MM.1S (cell line): ENCODE measurements around the gene NOS3.

Experiments
- DNase-seq: peaks from one replicate; pipeline ENCODE4 v3.0.0-alpha.2; 2015
- H2AFZ ChIP-seq: fragments of 300-600 bp; sonication (generic); 2 replicates; pipeline ENCODE4 v1.6.0; 2016; ENCODE audit warnings: antibody characterized with exemption, low read length
- H3F3A ChIP-seq: fragments of 300-600 bp; sonication (generic); 2 replicates; pipeline ENCODE4 v1.6.1; 2016; ENCODE audit warnings: mild to moderate bottlenecking, antibody characterized with exemption, low read length, moderate library complexity, mixed read lengths; ENCODE audit not compliant: insufficient read depth
- H3K27ac ChIP-seq: fragments of 300-600 bp; sonication (generic); 2 replicates; pipeline ENCODE4 v1.5.1; 2016; ENCODE audit warnings: mild to moderate bottlenecking, low read length
- H3K27me3 ChIP-seq: fragments of 300-600 bp; sonication (generic); replicated peaks from 2 replicates; pipeline ENCODE4 v1.6.0; 2016; ENCODE audit warnings: low read length; ENCODE audit not compliant: insufficient read depth
- H3K36me3 ChIP-seq: fragments of 300-600 bp; sonication (generic); replicated peaks from 2 replicates; pipeline ENCODE4 v1.6.1; 2016; ENCODE audit warnings: mild to moderate bottlenecking, low read length, mixed read lengths; ENCODE audit not compliant: insufficient read depth
- H3K4me1 ChIP-seq: fragments of 300-600 bp; sonication (generic); 2 replicates; pipeline ENCODE4 v1.6.1; 2016; ENCODE audit warnings: low read length, mixed read lengths
- H3K4me2 ChIP-seq: fragments of 300-600 bp; sonication (generic); 2 replicates; pipeline ENCODE4 v1.6.0; 2016; ENCODE audit warnings: low read depth, low read length
- H3K4me3 ChIP-seq: fragments of 300-600 bp; sonication (generic); 2 replicates; pipeline ENCODE4 v1.5.1; 2016; ENCODE audit warnings: low read length, mixed read lengths
- H3K79me2 ChIP-seq: fragments of 300-600 bp; sonication (generic); 2 replicates; pipeline ENCODE4 v1.6.1; 2016; ENCODE audit warnings: mixed run types, low read length, mixed read lengths
- H3K9ac ChIP-seq: fragments of 300-600 bp; sonication (generic); 2 replicates; pipeline ENCODE4 v1.6.1; 2016; ENCODE audit warnings: low read length, mixed read lengths
- H3K9me2 ChIP-seq: fragments of 300-600 bp; sonication (generic); replicated peaks from 2 replicates; pipeline ENCODE4 v1.6.1; 2016; ENCODE audit warnings: mild to moderate bottlenecking, low read length, mixed read lengths; ENCODE audit not compliant: insufficient read depth
- H3K9me3 ChIP-seq: fragments of 300-600 bp; sonication (generic); replicated peaks from 2 replicates; pipeline ENCODE4 v1.6.1; 2016; ENCODE audit warnings: mild to moderate bottlenecking, low read length, mixed read lengths; ENCODE audit not compliant: insufficient read depth
- H4K20me1 ChIP-seq: fragments of 300-600 bp; sonication (generic); 2 replicates; pipeline ENCODE4 v1.6.1; 2016; ENCODE audit warnings: mild to moderate bottlenecking, low read length, moderate library complexity, mixed read lengths; ENCODE audit not compliant: insufficient read depth
- EZH2 ChIP-seq: fragments of 300-600 bp; sonication (generic); optimal IDR thresholded peaks from 2 replicates; pipeline ENCODE3; 2017; ENCODE audit warnings: low read depth, mild to moderate bottlenecking, antibody characterized with exemption, low read length, mixed read lengths
- EZH2phosphoT487 ChIP-seq: fragments of 300-600 bp; sonication (generic); IDR thresholded peaks from 2 replicates; pipeline ENCODE4 v1.6.1; 2018; ENCODE audit warnings: antibody characterized with exemption, low read length
- TF ChIP-seq, protein P1 (sequence below): fragments of 300-600 bp; sonication (generic); IDR thresholded peaks from 2 replicates; pipeline ENCODE4 v1.5.1; 2016; ENCODE audit warnings: antibody characterized with exemption, low read length, mixed read lengths

The NOS3 gene

DNA sequence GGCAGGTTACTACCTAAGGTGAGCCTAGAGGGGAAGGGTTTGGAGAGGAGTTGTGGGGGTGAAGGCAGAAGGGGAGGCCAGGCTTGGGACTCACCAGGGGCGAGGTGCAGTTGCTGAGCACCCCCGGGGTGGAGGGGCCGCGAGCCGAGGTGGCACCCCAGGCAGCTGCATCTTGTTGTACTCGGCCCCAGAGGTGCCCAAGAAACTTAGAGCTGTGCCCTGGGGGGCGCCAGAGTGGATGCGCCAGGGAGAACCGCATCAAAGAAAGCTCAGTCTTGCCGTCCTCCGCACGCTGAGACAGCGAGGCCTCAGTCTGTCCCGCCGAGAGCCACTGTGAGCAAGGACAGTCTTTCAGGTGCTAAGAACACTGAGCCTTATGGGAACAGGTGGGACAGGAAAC, 26.1 kb downstream of the NOS3 start:
- Histone ChIP-seq H3K36me3 (no peaks in the 10 kb centered on the region), H2AFZ (no peak overlapping the region), H3K79me2 (no peaks in the 10 kb centered on the region), H3K9ac (no peak overlapping the region), H4K20me1 (no peaks in the 10 kb centered on the region), H3K9me3 (no peaks in the 10 kb centered on the region), H3K9me2 (no peaks in the 10 kb centered on the region), H3K27ac (no peak overlapping the region), H3K27me3 (peaks cover 66% of the 10 kb centered on the region), H3K4me3 (no peak overlapping the region), H3F3A (0 out of 2 replicates have a peak, but pooled peaks cover 4% of the 10 kb centered on the region), H3K4me1 (peaks cover 11% of the 10 kb centered on the region; the same call in 1 of the 2 replicates), H3K4me2 (no peak overlapping the region)
- TF ChIP-seq EZH2 (no peak), EZH2phosphoT487 (no peak)
- TF ChIP-seq, protein P1, sequence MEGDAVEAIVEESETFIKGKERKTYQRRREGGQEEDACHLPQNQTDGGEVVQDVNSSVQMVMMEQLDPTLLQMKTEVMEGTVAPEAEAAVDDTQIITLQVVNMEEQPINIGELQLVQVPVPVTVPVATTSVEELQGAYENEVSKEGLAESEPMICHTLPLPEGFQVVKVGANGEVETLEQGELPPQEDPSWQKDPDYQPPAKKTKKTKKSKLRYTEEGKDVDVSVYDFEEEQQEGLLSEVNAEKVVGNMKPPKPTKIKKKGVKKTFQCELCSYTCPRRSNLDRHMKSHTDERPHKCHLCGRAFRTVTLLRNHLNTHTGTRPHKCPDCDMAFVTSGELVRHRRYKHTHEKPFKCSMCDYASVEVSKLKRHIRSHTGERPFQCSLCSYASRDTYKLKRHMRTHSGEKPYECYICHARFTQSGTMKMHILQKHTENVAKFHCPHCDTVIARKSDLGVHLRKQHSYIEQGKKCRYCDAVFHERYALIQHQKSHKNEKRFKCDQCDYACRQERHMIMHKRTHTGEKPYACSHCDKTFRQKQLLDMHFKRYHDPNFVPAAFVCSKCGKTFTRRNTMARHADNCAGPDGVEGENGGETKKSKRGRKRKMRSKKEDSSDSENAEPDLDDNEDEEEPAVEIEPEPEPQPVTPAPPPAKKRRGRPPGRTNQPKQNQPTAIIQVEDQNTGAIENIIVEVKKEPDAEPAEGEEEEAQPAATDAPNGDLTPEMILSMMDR = no peak
- DNase-seq = no peak

DNA sequence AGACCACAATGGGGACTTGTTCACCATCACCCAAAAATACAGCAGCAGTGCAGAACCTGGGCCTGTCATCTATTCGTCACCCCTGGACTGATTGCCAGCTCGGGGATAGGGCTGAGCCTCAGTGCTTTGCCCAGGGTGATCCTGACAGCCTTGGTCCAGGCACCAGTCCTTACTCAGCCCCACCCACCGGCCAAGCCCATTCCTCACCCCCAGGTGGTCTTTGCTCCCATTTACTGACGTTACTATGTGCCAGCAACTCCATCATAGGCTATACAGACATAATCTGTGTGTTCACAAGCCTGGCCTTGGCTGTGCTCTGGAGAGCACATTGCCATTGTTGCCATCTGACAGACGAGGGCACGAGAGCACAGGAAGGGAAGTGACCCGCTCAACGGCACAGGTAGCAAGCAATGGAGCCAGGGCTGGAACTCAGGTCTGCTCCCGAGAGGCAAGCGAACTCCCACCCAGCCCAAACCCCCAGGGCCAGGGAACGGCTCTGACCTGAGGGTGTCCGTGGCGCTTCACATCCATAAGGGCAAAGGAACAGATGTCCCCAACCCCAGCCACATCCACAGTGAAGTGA, 26.6 kb downstream of the NOS3 start:
- H3K27ac ChIP-seq = no peak overlapping the region
- no peaks in the 10 kb centered on the region for H4K20me1 ChIP-seq
- no peak for TF ChIP-seq EZH2
- TF ChIP-seq, protein P1 = no peak
- TF ChIP-seq EZH2phosphoT487 = no peak
- no peaks in the 10 kb centered on the region for H3K9me3 ChIP-seq
- peaks cover 11% of the 10 kb centered on the region; the same call in 1 of the 2 replicates for H3K4me1 ChIP-seq
- no peaks in the 10 kb centered on the region for H3K79me2 ChIP-seq
- H3K27me3 ChIP-seq = peaks cover 61% of the 10 kb centered on the region
- no peaks in the 10 kb centered on the region for H3K9me2 ChIP-seq
- DNase-seq = no peak
- no peak overlapping the region for H3K9ac ChIP-seq
- 0 out of 2 replicates have a peak, but pooled peaks cover 4% of the 10 kb centered on the region for H3F3A ChIP-seq
- peak overlapping the region; percentile 66 for H2AFZ ChIP-seq
- peak overlapping the region; percentile 29; the same call in 1 of the 2 replicates for H3K4me3 ChIP-seq
- peak overlapping the region; percentile 76 for H3K4me2 ChIP-seq
- H3K36me3 ChIP-seq = no peaks in the 10 kb centered on the region

DNA sequence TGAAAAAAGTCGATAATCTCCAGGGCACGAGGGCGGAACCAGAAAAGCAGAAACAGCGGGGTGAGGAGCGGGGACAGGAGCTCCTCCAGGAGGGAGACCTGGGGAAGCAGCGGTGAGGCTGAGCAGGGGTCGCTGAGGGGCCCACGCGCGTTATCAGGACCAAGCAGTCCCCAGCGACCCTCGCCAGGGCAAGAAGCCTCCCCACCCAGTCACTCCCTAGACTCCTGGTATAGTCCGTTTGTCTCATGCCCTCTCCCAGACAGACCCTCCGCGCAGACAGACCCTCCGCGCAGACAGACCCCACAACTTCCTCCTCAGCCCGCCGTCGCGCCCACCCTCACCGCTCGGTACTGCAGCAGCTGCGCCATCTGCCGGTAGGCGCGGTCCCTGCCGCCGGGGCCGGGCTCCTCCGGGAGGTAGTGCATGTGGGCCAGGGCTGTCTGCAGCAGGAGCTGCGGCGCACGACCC, 27.2 kb downstream of the NOS3 start:
- TF ChIP-seq, protein P1 = peak; percentile 100
- TF ChIP-seq EZH2phosphoT487 = no peak
- H3K9ac ChIP-seq = no peak overlapping the region
- H4K20me1 ChIP-seq = no peaks in the 10 kb centered on the region
- H3K4me3 ChIP-seq = peak overlapping the region; percentile 29
- no peaks in the 10 kb centered on the region for H3K36me3 ChIP-seq
- no peaks in the 10 kb centered on the region for H3K79me2 ChIP-seq
- peak; percentile 68 for DNase-seq
- H3F3A ChIP-seq = 0 out of 2 replicates have a peak, but pooled peaks cover 3% of the 10 kb centered on the region
- H3K9me2 ChIP-seq = no peaks in the 10 kb centered on the region
- H3K4me1 ChIP-seq = peaks cover 10% of the 10 kb centered on the region; the same call in 1 of the 2 replicates
- peak overlapping the region; percentile 76 for H3K4me2 ChIP-seq
- peak overlapping the region; percentile 66 for H2AFZ ChIP-seq
- no peaks in the 10 kb centered on the region for H3K9me3 ChIP-seq
- H3K27ac ChIP-seq = no peak overlapping the region
- peaks cover 55% of the 10 kb centered on the region for H3K27me3 ChIP-seq
